Measurements from ENCODE around the gene GIGYF2. TPM values are rescaled to one million over a fixed set of nuclear protein-coding genes. Genes with fewer than 3 reads are reported as not detected.
A peak's percentile ranks its signal among the peaks of the same experiment; 100 is the strongest.

Gene GIGYF2
- total and polyA plus RNA-seq, 2 of the 13 experiments (the other 11 are each of a cell fraction or from before 2014, with no cell fraction given) = 44.9 to 73.5 TPM

DNA sequence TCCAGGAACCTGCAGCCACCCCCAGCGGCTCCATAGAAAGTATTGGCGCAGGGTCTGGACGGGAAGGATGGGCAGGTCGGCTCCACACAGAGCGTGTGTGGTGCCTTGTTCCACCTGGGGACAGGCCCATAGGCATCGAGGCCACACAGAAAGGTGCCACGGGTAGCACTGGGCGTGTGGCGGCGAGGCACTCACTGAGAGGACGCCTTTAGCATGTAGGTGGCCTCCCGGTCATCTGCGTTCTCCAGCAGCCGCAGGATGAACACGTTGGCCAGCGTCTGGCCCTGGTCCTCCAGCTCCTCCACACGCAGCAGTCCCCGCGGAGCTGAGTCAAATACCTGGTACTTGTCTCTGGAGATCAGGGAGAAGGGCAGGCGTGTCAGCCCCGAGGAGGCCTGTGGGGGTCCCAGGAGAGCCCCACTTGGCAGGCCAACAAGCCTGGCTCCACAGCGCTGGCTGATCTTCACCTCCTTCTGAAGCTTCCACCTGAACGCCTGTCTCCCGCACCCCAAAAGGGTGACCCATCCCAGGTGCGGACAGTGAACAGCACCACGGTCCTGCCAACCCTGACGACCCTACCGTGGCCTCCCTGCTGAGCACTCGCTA, 186.1 kb downstream of the GIGYF2 start (continued):
- TF ChIP-seq, protein P1, sequence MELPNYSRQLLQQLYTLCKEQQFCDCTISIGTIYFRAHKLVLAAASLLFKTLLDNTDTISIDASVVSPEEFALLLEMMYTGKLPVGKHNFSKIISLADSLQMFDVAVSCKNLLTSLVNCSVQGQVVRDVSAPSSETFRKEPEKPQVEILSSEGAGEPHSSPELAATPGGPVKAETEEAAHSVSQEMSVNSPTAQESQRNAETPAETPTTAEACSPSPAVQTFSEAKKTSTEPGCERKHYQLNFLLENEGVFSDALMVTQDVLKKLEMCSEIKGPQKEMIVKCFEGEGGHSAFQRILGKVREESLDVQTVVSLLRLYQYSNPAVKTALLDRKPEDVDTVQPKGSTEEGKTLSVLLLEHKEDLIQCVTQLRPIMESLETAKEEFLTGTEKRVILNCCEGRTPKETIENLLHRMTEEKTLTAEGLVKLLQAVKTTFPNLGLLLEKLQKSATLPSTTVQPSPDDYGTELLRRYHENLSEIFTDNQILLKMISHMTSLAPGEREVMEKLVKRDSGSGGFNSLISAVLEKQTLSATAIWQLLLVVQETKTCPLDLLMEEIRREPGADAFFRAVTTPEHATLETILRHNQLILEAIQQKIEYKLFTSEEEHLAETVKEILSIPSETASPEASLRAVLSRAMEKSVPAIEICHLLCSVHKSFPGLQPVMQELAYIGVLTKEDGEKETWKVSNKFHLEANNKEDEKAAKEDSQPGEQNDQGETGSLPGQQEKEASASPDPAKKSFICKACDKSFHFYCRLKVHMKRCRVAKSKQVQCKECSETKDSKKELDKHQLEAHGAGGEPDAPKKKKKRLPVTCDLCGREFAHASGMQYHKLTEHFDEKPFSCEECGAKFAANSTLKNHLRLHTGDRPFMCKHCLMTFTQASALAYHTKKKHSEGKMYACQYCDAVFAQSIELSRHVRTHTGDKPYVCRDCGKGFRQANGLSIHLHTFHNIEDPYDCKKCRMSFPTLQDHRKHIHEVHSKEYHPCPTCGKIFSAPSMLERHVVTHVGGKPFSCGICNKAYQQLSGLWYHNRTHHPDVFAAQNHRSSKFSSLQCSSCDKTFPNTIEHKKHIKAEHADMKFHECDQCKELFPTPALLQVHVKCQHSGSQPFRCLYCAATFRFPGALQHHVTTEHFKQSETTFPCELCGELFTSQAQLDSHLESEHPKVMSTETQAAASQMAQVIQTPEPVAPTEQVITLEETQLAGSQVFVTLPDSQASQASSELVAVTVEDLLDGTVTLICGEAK (IDR thresholded peaks at IDR 0.05) = no peak
- TF ChIP-seq, protein P1 (CRISPR knock-in tag; IDR thresholded peaks at IDR 0.05) = no peak
- TF ChIP-seq ZNF720 (CRISPR knock-in tag; IDR thresholded peaks at IDR 0.05) = no peak
- peak; percentile 80 for TF ChIP-seq HNRNPLL (IDR thresholded peaks at IDR 0.05; ENCODE audit: low read depth, low read length, poor library complexity, severe bottlenecking)
- no peak for TF ChIP-seq ZNF644 (CRISPR knock-in tag; IDR thresholded peaks at IDR 0.05; ENCODE audit: low read depth)
- 0 out of 2 replicates have a peak, but pooled peaks have one; percentile 34 for TF ChIP-seq CCDC6 (CRISPR knock-in tag; IDR thresholded peaks at IDR 0.05)
- TF ChIP-seq RNF2 (conservative IDR thresholded peaks at IDR 0.05; ENCODE audit: low read depth) = no peak
- TF ChIP-seq ETV6 (CRISPR knock-in tag; conservative IDR thresholded peaks at IDR 0.05) = no peak
- no peak for TF ChIP-seq SCMH1 (CRISPR knock-in tag; IDR thresholded peaks at IDR 0.05; ENCODE audit: borderline replicate concordance)
- no peak for TF ChIP-seq ZKSCAN8 (CRISPR knock-in tag; IDR thresholded peaks at IDR 0.05; ENCODE audit: borderline replicate concordance)
- TF ChIP-seq ZMYM4 (CRISPR knock-in tag; IDR thresholded peaks at IDR 0.05) = no peak
- no peak for TF ChIP-seq ZNF713 (CRISPR knock-in tag; IDR thresholded peaks at IDR 0.05)
- no peak for TF ChIP-seq MIER2 (CRISPR knock-in tag; IDR thresholded peaks at IDR 0.05)
- TF ChIP-seq, protein P2, sequence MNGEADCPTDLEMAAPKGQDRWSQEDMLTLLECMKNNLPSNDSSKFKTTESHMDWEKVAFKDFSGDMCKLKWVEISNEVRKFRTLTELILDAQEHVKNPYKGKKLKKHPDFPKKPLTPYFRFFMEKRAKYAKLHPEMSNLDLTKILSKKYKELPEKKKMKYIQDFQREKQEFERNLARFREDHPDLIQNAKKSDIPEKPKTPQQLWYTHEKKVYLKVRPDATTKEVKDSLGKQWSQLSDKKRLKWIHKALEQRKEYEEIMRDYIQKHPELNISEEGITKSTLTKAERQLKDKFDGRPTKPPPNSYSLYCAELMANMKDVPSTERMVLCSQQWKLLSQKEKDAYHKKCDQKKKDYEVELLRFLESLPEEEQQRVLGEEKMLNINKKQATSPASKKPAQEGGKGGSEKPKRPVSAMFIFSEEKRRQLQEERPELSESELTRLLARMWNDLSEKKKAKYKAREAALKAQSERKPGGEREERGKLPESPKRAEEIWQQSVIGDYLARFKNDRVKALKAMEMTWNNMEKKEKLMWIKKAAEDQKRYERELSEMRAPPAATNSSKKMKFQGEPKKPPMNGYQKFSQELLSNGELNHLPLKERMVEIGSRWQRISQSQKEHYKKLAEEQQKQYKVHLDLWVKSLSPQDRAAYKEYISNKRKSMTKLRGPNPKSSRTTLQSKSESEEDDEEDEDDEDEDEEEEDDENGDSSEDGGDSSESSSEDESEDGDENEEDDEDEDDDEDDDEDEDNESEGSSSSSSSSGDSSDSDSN (CRISPR knock-in tag; IDR thresholded peaks at IDR 0.05) = 0 out of 2 replicates have a peak, but pooled peaks have one; percentile 28
- no peak for TF ChIP-seq ZNF335 (CRISPR knock-in tag; IDR thresholded peaks at IDR 0.05)
- TF ChIP-seq KLF6 (CRISPR knock-in tag; IDR thresholded peaks at IDR 0.05) = no peak
- TF ChIP-seq HDAC1 (CRISPR knock-in tag; IDR thresholded peaks at IDR 0.05) = no peak
- TF ChIP-seq CENPX (CRISPR knock-in tag; IDR thresholded peaks at IDR 0.05) = no peak
